ENCODE results near the gene NR3C1. TPM values are rescaled to one million over a fixed set of nuclear protein-coding genes. Genes with fewer than 3 reads are reported as not detected.

The NR3C1 gene
- total and polyA plus RNA-seq, 9 donors = 39.8 to 73.7 (median 58.8) TPM

DNA sequence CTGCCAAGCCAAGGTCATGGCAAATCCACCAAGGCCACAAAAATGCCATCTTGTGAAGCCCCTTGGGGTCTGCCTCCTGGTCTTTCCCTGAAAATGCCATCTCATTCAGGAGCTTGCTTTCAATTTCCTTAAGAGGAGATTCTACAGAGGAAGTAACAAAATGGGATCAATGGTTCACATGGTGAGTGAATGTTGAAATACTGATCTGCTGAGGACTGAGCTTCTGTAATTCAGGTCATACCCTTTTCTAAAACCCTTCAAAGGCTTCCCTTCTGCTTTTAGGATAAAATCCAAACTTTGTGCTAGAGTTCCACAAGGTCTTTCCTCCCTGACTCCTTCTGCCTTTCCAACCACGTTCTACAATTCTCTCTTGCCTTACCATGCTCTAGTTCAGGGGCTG lies 24.7 kb upstream of the NR3C1 start:
- Histone ChIP-seq H3K27me3 (ENCODE audit: control insufficient read depth, insufficient read depth, low read length) (no peaks in the 10 kb centered on the region), H3K4me3 (ENCODE audit: low read length) (no peak overlapping the region), H3K4me1 (ENCODE audit: control insufficient read depth, insufficient read depth, low read length) (no peaks in the 10 kb centered on the region), H3K36me3 (ENCODE audit: control insufficient read depth, insufficient read depth, low read length) (no peaks in the 10 kb centered on the region), H3K27ac (ENCODE audit: low read length) (no peak overlapping the region), H3K9me3 (replicated peaks; ENCODE audit: control insufficient read depth, low read depth, low read length) (no peaks in the 10 kb centered on the region)
- DNase-seq = peak; percentile 28
- no CpG with 5 or more reads among the region's 1 CpG for WGBS (ENCODE audit: insufficient coverage)

GRCh38 chr5:143427122-143427735 lies 23.7 kb upstream of the NR3C1 start:
- no peak for DNase-seq
- WGBS (ENCODE audit: insufficient coverage) = no CpG with 5 or more reads among the region's 3 CpGs
- Histone ChIP-seq H3K9me3 (replicated peaks; ENCODE audit: control insufficient read depth, low read depth, low read length) (no peaks in the 10 kb centered on the region), H3K4me1 (ENCODE audit: control insufficient read depth, insufficient read depth, low read length) (no peaks in the 10 kb centered on the region), H3K27ac (ENCODE audit: low read length) (no peak overlapping the region), H3K27me3 (ENCODE audit: control insufficient read depth, insufficient read depth, low read length) (no peaks in the 10 kb centered on the region), H3K4me3 (ENCODE audit: low read length) (no peak overlapping the region), H3K36me3 (ENCODE audit: control insufficient read depth, insufficient read depth, low read length) (no peaks in the 10 kb centered on the region)

DNA sequence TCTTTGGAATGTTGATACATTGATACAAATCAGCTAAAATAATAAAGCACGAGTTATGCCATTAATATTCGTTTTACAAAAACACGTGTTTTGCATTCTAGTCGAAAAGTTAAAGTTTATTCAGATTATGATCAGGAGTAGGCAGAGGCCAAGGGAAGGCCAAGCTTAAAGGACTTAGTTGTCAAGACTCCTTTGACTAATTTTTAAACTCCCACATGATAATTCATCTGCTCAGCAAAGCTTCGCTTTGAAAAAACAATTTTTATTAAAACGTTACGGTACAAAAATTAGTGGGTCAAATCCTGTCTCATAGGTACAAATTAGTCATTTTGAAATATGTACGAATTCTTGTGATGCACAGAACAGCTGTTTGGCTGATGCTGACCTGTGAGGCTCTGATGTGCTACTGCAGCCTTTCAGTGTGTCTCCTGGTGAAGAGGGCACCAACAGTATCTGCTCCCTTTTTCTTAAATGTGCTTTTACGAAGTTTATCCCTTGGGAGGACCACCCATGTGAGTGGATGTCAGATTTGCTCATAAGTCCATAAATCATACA lies 23.0 kb upstream of the NR3C1 start:
- Histone ChIP-seq H3K4me3 (ENCODE audit: low read length) (no peak overlapping the region), H3K9me3 (replicated peaks; ENCODE audit: control insufficient read depth, low read depth, low read length) (no peaks in the 10 kb centered on the region), H3K27me3 (ENCODE audit: control insufficient read depth, insufficient read depth, low read length) (no peaks in the 10 kb centered on the region), H3K4me1 (ENCODE audit: control insufficient read depth, insufficient read depth, low read length) (no peaks in the 10 kb centered on the region), H3K27ac (ENCODE audit: low read length) (no peak overlapping the region), H3K36me3 (ENCODE audit: control insufficient read depth, insufficient read depth, low read length) (no peaks in the 10 kb centered on the region)
- WGBS (ENCODE audit: insufficient coverage) = 75% methylated on average over 5 of the region's 9 CpGs
- DNase-seq = no peak

GRCh38 chr5:143425835-143426234 lies 22.3 kb upstream of the NR3C1 start:
- Histone ChIP-seq H3K4me3 (ENCODE audit: low read length) (no peak overlapping the region), H3K27ac (ENCODE audit: low read length) (no peak overlapping the region), H3K4me1 (ENCODE audit: control insufficient read depth, insufficient read depth, low read length) (no peaks in the 10 kb centered on the region), H3K27me3 (ENCODE audit: control insufficient read depth, insufficient read depth, low read length) (no peaks in the 10 kb centered on the region), H3K36me3 (ENCODE audit: control insufficient read depth, insufficient read depth, low read length) (no peaks in the 10 kb centered on the region), H3K9me3 (replicated peaks; ENCODE audit: control insufficient read depth, low read depth, low read length) (no peaks in the 10 kb centered on the region)
- no peak for DNase-seq
- WGBS (ENCODE audit: insufficient coverage) = 100% methylated on average over 2 of the region's 3 CpGs

DNA sequence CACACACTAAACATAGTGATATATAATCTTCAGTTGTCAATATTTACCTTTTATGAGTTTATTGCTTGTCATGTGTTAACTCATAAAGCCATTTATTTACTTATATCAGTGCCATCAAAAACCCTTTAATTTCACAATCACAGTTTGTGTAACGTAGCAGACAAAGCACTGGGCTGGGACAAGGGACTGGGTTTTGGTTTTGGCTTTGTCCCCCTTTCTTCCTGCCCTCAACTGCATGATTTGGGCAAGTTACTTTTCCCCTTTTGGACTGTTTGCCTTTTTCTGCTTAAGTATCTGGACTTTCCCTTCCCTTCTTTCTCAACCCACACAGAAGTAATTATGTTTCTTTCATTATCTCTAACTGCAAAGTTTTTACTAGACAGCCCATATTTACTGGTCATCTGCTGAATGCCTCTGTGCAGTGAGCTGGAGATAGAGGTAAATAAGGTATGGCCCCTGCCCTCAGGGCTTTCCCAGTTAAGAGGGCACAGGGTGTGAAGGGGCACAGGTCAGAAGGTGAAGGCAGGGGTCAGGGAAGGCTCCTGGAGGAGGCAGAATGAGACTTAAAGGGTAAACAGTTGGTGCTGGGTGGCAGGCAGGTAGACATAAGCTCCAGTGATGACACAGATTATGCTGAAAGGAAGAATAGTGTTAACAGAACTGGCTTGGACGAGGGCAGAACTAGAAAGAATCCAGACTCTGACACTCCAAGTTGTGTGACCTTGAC lies 14.8 kb upstream of the NR3C1 start:
- no peak for DNase-seq
- Histone ChIP-seq H3K27me3 (ENCODE audit: control insufficient read depth, insufficient read depth, low read length) (no peaks in the 10 kb centered on the region), H3K36me3 (ENCODE audit: control insufficient read depth, insufficient read depth, low read length) (no peaks in the 10 kb centered on the region), H3K4me1 (ENCODE audit: control insufficient read depth, insufficient read depth, low read length) (no peaks in the 10 kb centered on the region), H3K27ac (ENCODE audit: low read length) (no peak overlapping the region), H3K9me3 (replicated peaks; ENCODE audit: control insufficient read depth, low read depth, low read length) (no peaks in the 10 kb centered on the region), H3K4me3 (ENCODE audit: low read length) (no peak overlapping the region)
- 83% methylated on average over 1 of the region's 2 CpGs for WGBS (ENCODE audit: insufficient coverage)

DNA sequence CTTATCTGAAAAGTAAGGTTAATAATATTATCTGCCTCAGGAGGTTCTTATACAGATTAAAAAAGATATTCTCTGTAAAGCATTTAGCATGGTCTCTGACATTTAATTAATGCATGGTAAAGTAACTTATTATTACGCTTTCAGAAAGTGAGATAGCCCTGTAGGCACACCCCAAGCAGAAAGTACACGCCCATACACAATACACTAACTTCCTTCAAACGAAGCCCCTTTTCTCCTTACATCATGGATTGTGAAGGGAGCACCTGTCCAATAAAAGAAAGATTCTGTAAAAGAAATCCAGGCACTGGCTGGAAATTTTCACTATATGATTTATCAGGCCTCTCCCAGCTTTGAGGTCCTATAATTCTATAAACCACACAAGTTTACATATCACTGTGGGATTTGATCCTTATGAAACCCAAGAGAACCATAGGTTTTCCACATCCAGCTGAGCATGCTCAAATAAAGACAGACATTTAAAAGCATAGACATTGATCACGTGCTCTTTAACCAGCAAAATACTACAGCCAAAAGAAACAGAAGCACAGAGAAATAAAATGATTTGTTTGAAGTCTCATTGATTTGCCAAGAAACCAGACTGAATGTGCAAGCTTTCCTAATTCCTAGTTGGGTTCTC lies 14.1 kb upstream of the NR3C1 start:
- Histone ChIP-seq H3K9me3 (replicated peaks; ENCODE audit: control insufficient read depth, low read depth, low read length) (no peaks in the 10 kb centered on the region), H3K4me3 (ENCODE audit: low read length) (no peak overlapping the region), H3K36me3 (ENCODE audit: control insufficient read depth, insufficient read depth, low read length) (no peaks in the 10 kb centered on the region), H3K4me1 (ENCODE audit: control insufficient read depth, insufficient read depth, low read length) (no peaks in the 10 kb centered on the region), H3K27me3 (ENCODE audit: control insufficient read depth, insufficient read depth, low read length) (no peaks in the 10 kb centered on the region), H3K27ac (ENCODE audit: low read length) (no peak overlapping the region)
- WGBS (ENCODE audit: insufficient coverage) = no CpG with 5 or more reads among the region's 4 CpGs
- DNase-seq = no peak

DNA sequence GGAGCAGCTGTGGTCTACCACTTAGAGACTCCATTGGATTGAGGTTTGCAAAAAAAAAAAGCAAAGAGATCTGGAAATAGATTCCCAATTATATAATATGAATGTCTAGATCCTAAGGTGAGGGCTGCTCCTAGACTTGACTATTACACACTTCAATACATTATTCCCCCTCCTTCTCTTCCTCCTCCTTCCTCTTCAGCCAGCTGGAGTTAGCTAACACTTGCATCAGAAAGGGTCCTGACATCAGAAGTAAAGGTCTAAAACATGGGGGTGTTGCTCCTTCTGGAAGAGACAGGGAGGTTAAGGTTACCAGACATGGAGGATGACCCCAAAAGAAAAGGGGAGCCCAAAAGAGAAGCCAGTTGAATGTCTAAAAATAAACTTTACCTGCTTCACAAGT lies 12.9 kb upstream of the NR3C1 start:
- no peaks in the 10 kb centered on the region for H3K36me3 ChIP-seq (ENCODE audit: control insufficient read depth, insufficient read depth, low read length)
- no peak for DNase-seq

GRCh38 chr5:143413958-143414669 lies 10.6 kb upstream of the NR3C1 start:
- Histone ChIP-seq H3K36me3 (ENCODE audit: control insufficient read depth, insufficient read depth, low read length) (no peaks in the 10 kb centered on the region), H3K9me3 (replicated peaks; ENCODE audit: control insufficient read depth, low read depth, low read length) (no peaks in the 10 kb centered on the region), H3K4me3 (ENCODE audit: low read length) (no peak overlapping the region), H3K27me3 (ENCODE audit: control insufficient read depth, insufficient read depth, low read length) (no peaks in the 10 kb centered on the region), H3K4me1 (ENCODE audit: control insufficient read depth, insufficient read depth, low read length) (no peaks in the 10 kb centered on the region), H3K27ac (ENCODE audit: low read length) (peak overlapping the region; percentile 22)
- DNase-seq = peak; percentile 70
- 40% methylated on average over 1 of the region's 4 CpGs for WGBS (ENCODE audit: insufficient coverage)

More for the DNA sequence above, 12.9 kb upstream of the NR3C1 start:
- Histone ChIP-seq H3K27me3 (ENCODE audit: control insufficient read depth, insufficient read depth, low read length) (no peaks in the 10 kb centered on the region), H3K9me3 (replicated peaks; ENCODE audit: control insufficient read depth, low read depth, low read length) (no peaks in the 10 kb centered on the region), H3K27ac (ENCODE audit: low read length) (no peak overlapping the region), H3K4me3 (ENCODE audit: low read length) (no peak overlapping the region), H3K4me1 (ENCODE audit: control insufficient read depth, insufficient read depth, low read length) (no peaks in the 10 kb centered on the region)

DNA sequence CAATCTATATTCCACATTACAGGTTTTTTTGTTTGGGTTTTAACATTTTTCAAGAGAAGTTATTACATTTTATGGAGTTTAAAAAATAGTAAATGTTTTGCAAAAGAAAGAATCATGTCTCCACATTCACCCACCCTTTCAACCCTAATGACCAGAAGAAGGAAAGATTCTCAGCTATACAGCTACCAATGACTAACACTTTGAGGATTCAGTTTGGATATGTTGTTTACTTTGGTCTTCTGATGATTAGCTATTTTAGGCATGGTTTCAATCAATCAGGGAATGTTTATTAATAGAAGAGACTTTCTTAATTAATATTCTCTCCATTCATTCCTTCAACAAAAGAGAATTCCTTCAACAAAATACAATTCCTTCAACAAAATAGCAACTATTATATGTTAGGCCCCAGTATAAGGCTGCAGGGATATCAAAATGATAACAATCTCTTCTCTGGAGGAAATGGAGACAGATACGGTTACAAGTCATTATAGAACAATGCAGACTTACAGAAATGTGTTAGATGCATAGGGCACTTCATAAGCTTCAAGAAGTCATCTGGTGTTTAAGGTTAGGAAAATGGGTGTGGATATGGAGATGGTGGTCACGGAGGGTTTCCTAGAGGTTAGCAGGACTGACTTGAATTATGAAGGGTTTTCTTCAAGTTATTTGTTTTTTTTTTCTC lies 9.3 kb upstream of the NR3C1 start:
- no peak overlapping the region for H3K27ac ChIP-seq (ENCODE audit: low read length)
- no peaks in the 10 kb centered on the region for H3K27me3 ChIP-seq (ENCODE audit: control insufficient read depth, insufficient read depth, low read length)
- no peak for DNase-seq
- no peaks in the 10 kb centered on the region for H3K36me3 ChIP-seq (ENCODE audit: control insufficient read depth, insufficient read depth, low read length)
- no peaks in the 10 kb centered on the region for H3K9me3 ChIP-seq (replicated peaks; ENCODE audit: control insufficient read depth, low read depth, low read length)
- H3K4me1 ChIP-seq (ENCODE audit: control insufficient read depth, insufficient read depth, low read length) = no peaks in the 10 kb centered on the region
- no peak overlapping the region for H3K4me3 ChIP-seq (ENCODE audit: low read length)
- WGBS (ENCODE audit: insufficient coverage) = 44% methylated on average over 1 of the region's 2 CpGs
